ENCODE measurements around the gene CCNI2.

Gene CCNI2

DNA sequence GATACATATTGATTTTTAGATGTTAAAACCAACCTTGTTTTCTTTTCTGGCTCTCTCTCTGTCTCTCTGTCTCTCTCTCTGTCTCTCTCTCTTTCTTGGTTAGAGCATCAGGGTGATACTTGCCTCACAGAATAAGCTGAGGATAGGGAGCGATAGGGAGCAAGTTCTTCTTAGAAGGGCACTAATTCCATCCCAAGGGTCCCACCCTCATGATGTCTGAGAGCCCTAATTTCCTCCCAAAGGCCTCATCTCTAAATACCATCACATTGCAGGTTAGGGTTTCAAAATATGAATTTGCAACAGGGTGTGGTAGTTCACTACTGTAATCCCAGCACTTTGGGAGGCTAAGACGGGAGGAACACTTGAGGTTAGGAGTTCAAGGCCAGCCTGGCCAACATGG, 5.1 kb upstream of the CCNI2 start:
- DNase-seq (ENCODE audit: low spot score): no peak
- in situ Hi-C loops (cut with MboI; ENCODE audit: low pct_unique_long_range_greater_than_20kb, low sequenced_read_pairs, unreplicated experiment): no loop called here
- TF ChIP-seq CTCF (IDR thresholded peaks at IDR 0.05; ENCODE audit: extremely low read depth, insufficient read depth, missing control alignments): no peak

GRCh38 chr5:132742626-132743025, 4.6 kb upstream of the CCNI2 start:
- in situ Hi-C loops (cut with MboI; ENCODE audit: low pct_unique_long_range_greater_than_20kb, low sequenced_read_pairs, unreplicated experiment): no loop called here
- no peak for TF ChIP-seq CTCF (IDR thresholded peaks at IDR 0.05; ENCODE audit: extremely low read depth, insufficient read depth, missing control alignments)
- no peak for DNase-seq (ENCODE audit: low spot score)

GRCh38 chr5:132744659-132745058, 2.6 kb upstream of the CCNI2 start:
- DNase-seq (ENCODE audit: low spot score): no peak
- in situ Hi-C loops (cut with MboI; ENCODE audit: low pct_unique_long_range_greater_than_20kb, low sequenced_read_pairs, unreplicated experiment): no loop called here
- no peak for TF ChIP-seq CTCF (IDR thresholded peaks at IDR 0.05; ENCODE audit: extremely low read depth, insufficient read depth, missing control alignments)

- in situ Hi-C loops (cut with MboI; ENCODE audit: low pct_unique_long_range_greater_than_20kb, low sequenced_read_pairs, unreplicated experiment): no loop called here
- DNase-seq (ENCODE audit: low spot score): no peak
- TF ChIP-seq CTCF (IDR thresholded peaks at IDR 0.05; ENCODE audit: extremely low read depth, insufficient read depth, missing control alignments): no peak
Measured at GRCh38 chr5:132746592-132746953, 653 bp upstream of the CCNI2 start.

DNA sequence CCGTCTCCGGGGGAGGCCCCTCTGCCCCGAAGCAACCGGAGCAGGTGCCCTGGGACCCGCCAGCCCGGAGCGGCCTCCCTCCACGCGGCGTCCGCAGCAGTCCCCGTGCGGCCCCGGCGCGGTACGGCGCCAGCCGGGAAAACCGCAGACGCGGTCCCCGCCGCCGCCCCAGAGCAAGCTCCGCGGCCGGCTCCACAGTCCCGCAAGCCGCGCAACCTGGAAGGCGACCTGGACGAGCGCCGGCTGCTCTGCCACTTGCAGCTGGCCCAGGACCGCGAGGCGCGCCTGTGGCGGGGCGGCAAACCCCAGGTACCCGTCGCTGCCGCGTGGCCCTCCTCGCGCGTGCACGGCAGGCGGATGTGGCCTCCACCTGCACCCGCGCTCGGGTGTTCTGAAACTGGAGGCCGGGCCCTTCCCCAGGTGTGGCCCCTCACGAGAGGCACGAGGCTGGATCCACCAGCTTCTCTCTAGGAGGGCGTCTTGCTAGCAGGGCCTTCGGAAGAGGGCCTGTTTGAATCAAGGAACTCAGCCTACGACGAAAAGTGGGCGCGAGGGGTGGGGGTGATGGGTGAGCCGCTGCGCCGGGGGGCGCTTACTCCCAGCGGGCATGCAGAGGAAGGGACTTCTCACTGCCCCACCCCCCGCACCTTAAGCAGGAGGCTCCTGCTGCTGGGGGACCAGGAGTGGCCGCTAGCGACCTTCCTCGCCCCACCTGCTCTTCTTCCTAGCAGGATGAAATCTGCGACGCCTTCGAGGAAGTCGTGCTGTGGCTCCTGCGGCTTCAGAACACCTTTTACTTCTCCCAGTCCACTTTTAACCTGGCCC, 602 bp downstream of the CCNI2 start:
- in situ Hi-C loops (cut with MboI; ENCODE audit: low pct_unique_long_range_greater_than_20kb, low sequenced_read_pairs, unreplicated experiment): no loop called here
- peak; percentile 48 for DNase-seq (ENCODE audit: low spot score)
- no peak for TF ChIP-seq CTCF (IDR thresholded peaks at IDR 0.05; ENCODE audit: extremely low read depth, insufficient read depth, missing control alignments)

DNA sequence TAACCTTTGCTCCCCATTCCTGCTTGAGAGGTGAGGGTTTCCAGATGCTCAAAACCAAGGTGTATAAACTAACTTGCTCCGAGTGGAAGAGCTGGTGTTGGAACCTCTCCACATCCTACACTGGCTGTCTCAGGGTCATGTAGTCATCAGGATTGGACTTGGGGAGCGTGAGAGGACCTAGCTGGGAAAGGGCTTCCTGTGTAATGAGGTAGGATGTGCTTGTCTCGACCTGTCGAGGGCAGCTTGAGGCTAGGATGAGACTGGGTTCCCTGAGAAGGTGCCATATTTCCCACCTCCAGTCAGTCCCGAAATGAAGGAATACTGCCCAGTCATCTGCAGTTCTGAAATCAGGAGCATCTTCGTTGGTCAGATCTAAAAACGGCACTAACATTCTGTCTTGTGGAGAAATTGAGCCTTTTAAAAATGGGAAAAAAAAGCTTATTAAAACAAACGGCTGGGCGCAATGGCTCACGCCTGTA, 1.3 kb downstream of the CCNI2 start:
- in situ Hi-C loops (cut with MboI; ENCODE audit: low pct_unique_long_range_greater_than_20kb, low sequenced_read_pairs, unreplicated experiment): no loop called here
- DNase-seq (ENCODE audit: low spot score): peak; percentile 18
- no peak for TF ChIP-seq CTCF (IDR thresholded peaks at IDR 0.05; ENCODE audit: extremely low read depth, insufficient read depth, missing control alignments)
